Fibroblast of lung (primary cell): Measurements from ENCODE around the gene TAOK1.

Source experiments
- CTCF ChIP-seq, 2 donors: IDR thresholded peaks in 1 of 2; conservative IDR thresholded peaks in 1 of 2; 1 replicate in 1 of 2; 2 replicates in 1 of 2; pipeline ENCODE4 v1.5.1; 2011 to 2012; ENCODE audit warnings: low read length in 2 of 2, control low read depth in 1 of 2, inconsistent platforms in 1 of 2, low read depth in 1 of 2, mild to moderate bottlenecking in 1 of 2
- EZH2 ChIP-seq: IDR thresholded peaks from 2 replicates; pipeline ENCODE4 v1.5.1; 2012; ENCODE audit warnings: low read length, control low read depth, mild to moderate bottlenecking; ENCODE audit errors: missing control alignments

- TF ChIP-seq CTCF (conservative IDR thresholded peaks at IDR 0.05 in 1 of 2, IDR thresholded peaks at IDR 0.05 in 1 of 2; ENCODE audit: low read depth in 1 of 2, low read length in 2 of 2) (no peak), EZH2 (no peak)
Measured at GRCh38 chr17:29433541-29433940, 43.4 kb downstream of the TAOK1 start.
